H9 (cell line): Measurements from ENCODE around the gene OXA1L. TPM values are rescaled to one million over a fixed set of nuclear protein-coding genes. Genes with fewer than 3 reads are reported as not detected.
"Not testable (repeated sequence)": the region's sequence is repeated elsewhere in the genome, so short reads cannot be mapped to it uniquely, and the experiment has no call there.

ENCODE experiments used
- DNase-seq: peaks from one replicate; pipeline ENCODE4 v3.0.0-alpha.2; 2017
- H2AFZ ChIP-seq: one replicate; pipeline ENCODE4 v1.6.1; 2013; ENCODE audit warnings: mild to moderate bottlenecking, low read length, control low read depth, moderate library complexity
- H2AK5ac ChIP-seq: 2 replicates; pipeline ENCODE4 v1.6.1; 2013; ENCODE audit warnings: low read length, control low read depth, mixed read lengths; ENCODE audit not compliant: insufficient read length
- H2BK120ac ChIP-seq: one replicate; pipeline ENCODE4 v1.6.1; 2013; ENCODE audit warnings: low read depth, mild to moderate bottlenecking, low read length, control low read depth, inconsistent platforms; ENCODE audit not compliant: poor library complexity, severe bottlenecking
- H2BK12ac ChIP-seq: 2 replicates; pipeline ENCODE4 v1.6.1; 2013; ENCODE audit warnings: low read length, control low read depth, mixed read lengths, low read depth; ENCODE audit not compliant: insufficient read length
- H2BK15ac ChIP-seq: 2 replicates; pipeline ENCODE4 v1.6.1; 2013; ENCODE audit warnings: low read depth, low read length, control low read depth
- H2BK20ac ChIP-seq: one replicate; pipeline ENCODE4 v1.6.1; 2013; ENCODE audit warnings: low read depth, mild to moderate bottlenecking, low read length, control low read depth, inconsistent platforms; ENCODE audit not compliant: poor library complexity, severe bottlenecking
- H2BK5ac ChIP-seq: 2 replicates; pipeline ENCODE4 v1.6.1; 2013; ENCODE audit warnings: low read length, control low read depth, mixed read lengths; ENCODE audit not compliant: insufficient read length
- H3K14ac ChIP-seq: 2 replicates; pipeline ENCODE4 v1.6.1; 2013; ENCODE audit warnings: low read length, control low read depth; ENCODE audit not compliant: insufficient read depth
- H3K18ac ChIP-seq: 2 replicates; pipeline ENCODE4 v1.6.1; 2013; ENCODE audit warnings: low read depth, mild to moderate bottlenecking, mixed read lengths, low read length, control low read depth; ENCODE audit not compliant: insufficient read length
- H3K23ac ChIP-seq: 2 replicates; pipeline ENCODE4 v1.6.1; 2013; ENCODE audit warnings: low read length, control low read depth, mixed read lengths, low read depth; ENCODE audit not compliant: insufficient read length
- H3K23me2 ChIP-seq: 2 replicates; pipeline ENCODE4 v1.6.1; 2013; ENCODE audit warnings: low read depth, mild to moderate bottlenecking, mixed read lengths, low read length, control low read depth; ENCODE audit not compliant: insufficient read length, poor library complexity, severe bottlenecking
- H3K27ac ChIP-seq: 2 replicates; pipeline ENCODE4 v1.5.1; 2013; ENCODE audit warnings: low read length, control low read depth, mixed read lengths, low read depth; ENCODE audit not compliant: insufficient read length
- H3K27me3 ChIP-seq: 2 replicates; pipeline ENCODE4 v1.6.1; 2013; ENCODE audit warnings: low read length, control low read depth, inconsistent platforms; ENCODE audit not compliant: insufficient read depth
- H3K4ac ChIP-seq: 2 replicates; pipeline ENCODE4 v1.6.1; 2013; ENCODE audit warnings: low read depth, mild to moderate bottlenecking, control low read depth, inconsistent platforms, low read length, moderate library complexity
- H3K4me1 ChIP-seq: 2 replicates; pipeline ENCODE4 v1.6.1; 2013; ENCODE audit warnings: low read length, control low read depth, inconsistent platforms; ENCODE audit not compliant: insufficient read depth
- H3K4me2 ChIP-seq: 2 replicates; pipeline ENCODE4 v1.6.1; 2013; ENCODE audit warnings: low read length, control low read depth, mixed read lengths; ENCODE audit not compliant: insufficient read length, insufficient read depth
- H3K56ac ChIP-seq: 2 replicates; pipeline ENCODE4 v1.6.1; 2013; ENCODE audit warnings: low read depth, mild to moderate bottlenecking, mixed read lengths, low read length, control low read depth; ENCODE audit not compliant: insufficient read length
- H3K79me1 ChIP-seq: 2 replicates; pipeline ENCODE4 v1.6.1; 2013; ENCODE audit warnings: low read depth, mild to moderate bottlenecking, moderate library complexity, low read length, control low read depth, inconsistent platforms; ENCODE audit not compliant: insufficient read depth, poor library complexity, severe bottlenecking
- H3K79me2 ChIP-seq: 2 replicates; pipeline ENCODE4 v1.6.1; 2013; ENCODE audit warnings: low read length, control low read depth, inconsistent platforms; ENCODE audit not compliant: insufficient read depth
- H3K9ac ChIP-seq: 2 replicates; pipeline ENCODE4 v1.6.1; 2013; ENCODE audit warnings: low read length, control low read depth, mixed read lengths; ENCODE audit not compliant: insufficient read length; ENCODE audit errors: extremely low read depth
- H3K9me3 ChIP-seq: one replicate; pipeline ENCODE4 v1.6.1; 2013; ENCODE audit warnings: low read depth, low read length, inconsistent platforms; ENCODE audit not compliant: control insufficient read depth
- H3T11ph ChIP-seq: one replicate; pipeline ENCODE4 v1.6.1; 2013; ENCODE audit warnings: mild to moderate bottlenecking, low read length, control low read depth, inconsistent platforms
- H4K20me1 ChIP-seq: one replicate; pipeline ENCODE4 v1.6.1; 2013; ENCODE audit not compliant: control insufficient read depth, insufficient read length, insufficient read depth
- H4K5ac ChIP-seq: 2 replicates; pipeline ENCODE4 v1.6.1; 2013; ENCODE audit warnings: low read depth, mild to moderate bottlenecking, mixed read lengths, low read length, control low read depth; ENCODE audit not compliant: insufficient read length
- H4K8ac ChIP-seq: replicated peaks from 2 replicates; pipeline ENCODE4 v1.6.1; 2013; ENCODE audit warnings: low read length, control low read depth, mixed read lengths, low read depth; ENCODE audit not compliant: insufficient read length
- H4K91ac ChIP-seq: 2 replicates; pipeline ENCODE4 v1.6.1; 2013; ENCODE audit warnings: low read depth, mild to moderate bottlenecking, moderate library complexity, mixed read lengths, low read length, control low read depth; ENCODE audit not compliant: insufficient read length
- H3K27ac Mint-ChIP-seq, 3 experiments: 2 replicates in 2 of 3; 3 replicates in 1 of 3; pipeline ENCODE4 v1.8.0; 2020 to 2021; ENCODE audit warnings: mixed read lengths in 3 of 3, mild to moderate bottlenecking in 1 of 3, moderate library complexity in 1 of 3
- H3K27me3 Mint-ChIP-seq: 2 replicates; pipeline ENCODE4 v1.8.0; 2021; ENCODE audit warnings: low read depth, mild to moderate bottlenecking, moderate library complexity, mixed read lengths
- H3K36me3 Mint-ChIP-seq, 3 experiments: 2 replicates in 2 of 3; 3 replicates in 1 of 3; pipeline ENCODE4 v1.8.0; 2020 to 2021; ENCODE audit warnings: low read depth in 3 of 3, mixed read lengths in 3 of 3; ENCODE audit not compliant: insufficient read depth in 1 of 3
- H3K4me1 Mint-ChIP-seq, 2 experiments: 2 replicates each; pipeline ENCODE4 v1.8.0; 2020; ENCODE audit warnings: mixed read lengths in 2 of 2
- H3K4me3 Mint-ChIP-seq, 2 experiments: 2 replicates in 1 of 2; 3 replicates in 1 of 2; pipeline ENCODE4 v1.8.0; 2020 to 2021; ENCODE audit warnings: mild to moderate bottlenecking in 2 of 2, mixed read lengths in 2 of 2, moderate library complexity in 1 of 2
- H3K9me3 Mint-ChIP-seq, 2 experiments: 2 replicates in 1 of 2; 3 replicates in 1 of 2; pipeline ENCODE4 v1.8.0; 2020; ENCODE audit warnings: mild to moderate bottlenecking in 2 of 2, mixed read lengths in 2 of 2, moderate library complexity in 1 of 2
- CTCF ChIP-seq: fragments of 200-600 bp; sonication (generic); conservative IDR thresholded peaks from 3 replicates; pipeline ENCODE4 v1.8.0; 2021; ENCODE audit warnings: antibody characterized with exemption, mild to moderate bottlenecking
- WGBS: extraction: QIAGEN DNeasy Blood & Tissue Kit; methylation state at CpG from one replicate; pipeline ENCODE4 v1.1.7; 2013; ENCODE audit warnings: missing lambda C conversion rate, low lambda C conversion rate, mixed read lengths; ENCODE audit not compliant: insufficient read length; ENCODE audit errors: extremely low coverage; 5-methylcytosine and 5-hydroxymethylcytosine counted together
- total RNA-seq: library from RNA; stranded (reverse); gene quantifications from 2 replicates; pipeline ENCODE4 v1.2.1, GENCODE V29; 2021

OXA1L gene
- total RNA-seq, 1 experiment from 2014 or later = 128 TPM

GRCh38 chr14:22723815-22724214, 42.7 kb upstream of the OXA1L start:
- peaks cover 10% of the 10 kb centered on the region in 2 experiments for H3K4me1 Mint-ChIP-seq
- Histone ChIP-seq H2BK20ac (no peak overlapping the region), H2BK12ac (no peak overlapping the region), H3K9me3 (no peaks in the 10 kb centered on the region), H3K56ac (no peak overlapping the region), H3K79me2 (no peaks in the 10 kb centered on the region), H2BK5ac (no peak overlapping the region), H3K79me1 (no peaks in the 10 kb centered on the region), H4K5ac (no peak overlapping the region), H3K27me3 (no peaks in the 10 kb centered on the region), H3K9ac (no peak overlapping the region), H2BK120ac (no peak overlapping the region), H2BK15ac (no peak overlapping the region), H2AFZ (no peak overlapping the region), H3K23me2 (no peaks in the 10 kb centered on the region), H4K8ac (no peak overlapping the region), H3K27ac (no peak overlapping the region), H3T11ph (no peak overlapping the region), H3K4me1 (no peaks in the 10 kb centered on the region), H3K23ac (no peak overlapping the region), H3K4me2 (no peak overlapping the region), H4K91ac (no peak overlapping the region), H3K14ac (no peak overlapping the region), H4K20me1 (no peaks in the 10 kb centered on the region), H3K4ac (no peak overlapping the region), H2AK5ac (no peak overlapping the region), H3K18ac (no peak overlapping the region)
- H3K27ac Mint-ChIP-seq = no peak overlapping the region
- TF ChIP-seq CTCF = no peak
- WGBS = no CpG with 5 or more reads among the region's 1 CpG
- H3K9me3 Mint-ChIP-seq = peaks cover 2 to 6% of the 10 kb centered on the region in 2 experiments; a peak in 4 of 5 replicates
- H3K4me3 Mint-ChIP-seq = no peak overlapping the region
- H3K27me3 Mint-ChIP-seq = peaks cover 4% of the 10 kb centered on the region
- H3K36me3 Mint-ChIP-seq = no peaks in the 10 kb centered on the region
- DNase-seq = no peak

- H3K14ac ChIP-seq, H3K9ac ChIP-seq, H3K18ac ChIP-seq, H3K4me2 ChIP-seq, H3K27me3 Mint-ChIP-seq, DNase-seq, H2BK5ac ChIP-seq, H3K56ac ChIP-seq, H3K79me2 ChIP-seq, H3K9me3 Mint-ChIP-seq, H2BK120ac ChIP-seq, H2AFZ ChIP-seq, H2BK15ac ChIP-seq, H3K27me3 ChIP-seq, H2BK12ac ChIP-seq, H2BK20ac ChIP-seq, H4K8ac ChIP-seq, H3K23me2 ChIP-seq, H3T11ph ChIP-seq, H3K27ac ChIP-seq, H2AK5ac ChIP-seq, H4K91ac ChIP-seq, H3K4ac ChIP-seq, H4K5ac ChIP-seq, H3K9me3 ChIP-seq, H4K20me1 ChIP-seq, H3K36me3 Mint-ChIP-seq, H3K4me3 Mint-ChIP-seq, H3K79me1 ChIP-seq, H3K27ac Mint-ChIP-seq, H3K4me1 ChIP-seq, H3K23ac ChIP-seq: not testable (repeated sequence)
- no CpG with 5 or more reads among the region's 8 CpGs for WGBS
- H3K4me1 Mint-ChIP-seq = peaks cover 10% of the 10 kb centered on the region in 2 experiments
Measured at GRCh38 chr14:22724847-22725246, 41.6 kb upstream of the OXA1L start.
